Measurements from ENCODE around the gene UGT2A1.

UGT2A1 gene

DNA sequence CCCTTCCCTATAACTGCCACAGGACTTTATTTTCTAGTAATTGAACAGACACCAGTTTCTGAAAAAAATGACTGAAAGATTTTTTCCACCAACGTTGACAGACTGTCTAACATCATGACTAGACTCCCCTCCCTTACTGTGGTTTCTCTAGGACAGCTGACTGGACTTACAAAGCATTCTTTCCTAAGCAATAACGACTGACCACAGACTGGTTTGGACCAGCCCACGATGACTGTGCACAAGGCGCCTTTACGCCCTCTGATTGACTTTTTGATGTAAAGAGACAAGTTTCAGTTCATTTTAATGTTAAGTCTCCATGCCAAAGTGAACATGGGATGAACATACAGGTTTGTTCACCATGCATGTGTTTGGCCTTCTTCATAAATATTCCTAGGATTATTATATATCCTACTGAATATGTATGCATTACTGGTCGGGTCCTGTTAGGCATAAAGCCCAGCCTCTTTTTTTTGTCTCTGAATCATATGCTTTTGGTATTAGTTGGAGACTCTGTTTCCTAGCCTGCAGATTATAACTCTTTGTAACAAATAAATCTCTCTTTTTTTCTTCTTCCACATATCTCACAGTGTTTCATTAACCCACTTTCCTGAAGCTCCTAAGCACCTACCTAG lies 106.8 kb downstream of the UGT2A1 start:
- no peak overlapping the region for H3K27ac ChIP-seq (ENCODE audit: low read depth, low read length)
- H3K27me3 ChIP-seq (ENCODE audit: control insufficient read depth in 5 of 5, insufficient read depth in 4 of 5, low read length in 5 of 5), result no peaks in the 10 kb centered on the region
- no peaks in the 10 kb centered on the region for H3K36me3 ChIP-seq (ENCODE audit: control insufficient read depth in 5 of 5, insufficient read depth in 5 of 5, low read length in 5 of 5)
- no peak overlapping the region for H3K4me3 ChIP-seq (ENCODE audit: low read depth in 1 of 5, low read length in 5 of 5)
- no peak overlapping the region for H3K9ac ChIP-seq (ENCODE audit: low read length in 5 of 5)
- H3K4me1 ChIP-seq (ENCODE audit: control insufficient read depth in 5 of 5, insufficient read depth in 5 of 5, low read length in 5 of 5), result no peaks in the 10 kb centered on the region
- H3K9me3 ChIP-seq (ENCODE audit: control insufficient read depth in 5 of 5, low read length in 5 of 5), result no peaks in the 10 kb centered on the region

All from subcutaneous abdominal adipose tissue (tissue), 5 donors.